SK-MEL-5 (cell line): ENCODE data around the gene DNAJC22. TPM values are rescaled to one million over a fixed set of nuclear protein-coding genes. Genes with fewer than 3 reads are reported as not detected.
"Not testable (repeated sequence)": the region's sequence is repeated elsewhere in the genome, so short reads cannot be mapped to it uniquely, and the experiment has no call there.

Experiments used
- DNase-seq: peaks from one replicate; pipeline ENCODE4 v3.0.0-alpha.2; 2016; ENCODE audit warnings: low read depth, low spot score
- in situ Hi-C: cut with HindIII; loops from 2 replicates; pipeline ENCODE4 v1.10.0; 2016; ENCODE audit warnings: low sequenced_read_pairs, high pct_unique_total_duplicates, low pct_unique_long_range_greater_than_20kb
- total RNA-seq: library from RNA; depleted of rRNA; stranded (reverse); fragments of >200 nt; shearing (Covaris generic); gene quantifications from 2 replicates; pipeline ENCODE4 v1.2.3, GENCODE V29; 2014

The DNAJC22 gene
- total RNA-seq, 1 experiment from 2014 or later, result 13.2 TPM

GRCh38 chr12:49328816-49329215 is 17.9 kb upstream of the DNAJC22 start:
- in situ Hi-C loops, result no loop called here
- no peak for DNase-seq

- in situ Hi-C loops, result no loop called here
- DNase-seq, result no peak
Measured at GRCh38 chr12:49330032-49330619, 16.6 kb upstream of the DNAJC22 start.

GRCh38 chr12:49330631-49331379 is 15.9 kb upstream of the DNAJC22 start:
- in situ Hi-C loops, result no loop called here
- DNase-seq, result no peak

DNA sequence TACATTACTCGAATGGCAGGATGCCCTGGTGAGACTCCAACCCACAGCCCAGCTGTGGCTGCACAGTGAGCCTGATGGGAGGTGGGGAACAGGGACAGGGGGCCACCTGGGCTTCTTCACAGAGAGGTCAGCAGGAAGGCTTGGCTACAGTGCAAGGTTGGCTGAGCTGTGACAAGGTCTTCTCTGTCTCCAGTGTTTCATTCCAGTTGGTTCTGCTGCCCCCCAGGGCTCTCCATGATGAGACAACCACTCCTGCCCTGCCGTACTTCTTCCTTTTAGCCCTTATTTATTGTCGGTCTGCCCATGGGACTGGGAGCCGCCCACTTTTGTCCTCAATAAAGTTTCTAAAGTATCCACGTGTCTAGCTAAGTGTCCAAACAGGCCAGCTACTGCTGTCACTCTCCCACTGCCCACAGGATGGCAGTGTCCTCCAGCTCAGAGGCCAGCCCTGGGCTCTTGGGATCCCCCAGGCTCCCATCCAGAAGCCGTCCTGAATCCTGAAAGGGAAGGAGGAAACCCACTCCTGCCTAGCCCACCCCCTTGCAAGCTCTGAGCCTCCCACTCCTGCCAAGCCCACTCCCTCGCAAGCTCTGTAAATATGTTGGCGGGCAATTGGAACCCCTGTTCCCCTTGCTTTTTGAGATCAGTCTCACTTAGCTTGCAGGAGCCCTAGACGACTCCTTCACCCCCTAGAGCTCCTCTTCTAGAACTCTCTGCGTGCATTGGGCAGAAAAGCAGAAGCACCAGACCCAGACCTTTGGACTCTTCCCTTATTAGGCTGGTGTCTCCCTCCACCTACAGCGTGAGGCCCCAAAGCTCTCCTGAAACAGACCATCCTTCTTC is 15.1 kb upstream of the DNAJC22 start:
- in situ Hi-C loops, result no loop called here
- peak; percentile 90 for DNase-seq

DNA sequence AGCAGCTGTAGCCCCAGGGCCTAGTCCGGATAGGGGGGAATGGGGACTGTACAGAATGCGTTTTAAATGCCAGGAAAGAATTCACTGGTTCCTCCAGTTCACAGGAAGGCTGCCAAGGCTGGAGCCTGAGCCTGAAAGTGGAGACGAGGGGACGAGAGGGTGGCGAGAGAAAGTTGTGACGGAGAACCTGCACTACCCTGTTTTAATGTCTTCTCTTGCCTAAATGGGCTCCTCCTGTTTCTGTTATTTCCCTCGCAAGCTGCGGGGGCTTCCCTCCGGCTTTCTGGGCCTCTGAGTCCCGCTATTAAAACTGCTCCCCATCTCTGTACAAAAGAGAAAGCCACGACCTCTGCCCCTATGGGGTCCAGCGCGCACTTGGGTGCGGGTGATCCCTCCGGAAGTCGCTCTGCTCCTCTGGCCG is 14.2 kb upstream of the DNAJC22 start:
- DNase-seq, result no peak
- in situ Hi-C loops, result no loop called here

DNA sequence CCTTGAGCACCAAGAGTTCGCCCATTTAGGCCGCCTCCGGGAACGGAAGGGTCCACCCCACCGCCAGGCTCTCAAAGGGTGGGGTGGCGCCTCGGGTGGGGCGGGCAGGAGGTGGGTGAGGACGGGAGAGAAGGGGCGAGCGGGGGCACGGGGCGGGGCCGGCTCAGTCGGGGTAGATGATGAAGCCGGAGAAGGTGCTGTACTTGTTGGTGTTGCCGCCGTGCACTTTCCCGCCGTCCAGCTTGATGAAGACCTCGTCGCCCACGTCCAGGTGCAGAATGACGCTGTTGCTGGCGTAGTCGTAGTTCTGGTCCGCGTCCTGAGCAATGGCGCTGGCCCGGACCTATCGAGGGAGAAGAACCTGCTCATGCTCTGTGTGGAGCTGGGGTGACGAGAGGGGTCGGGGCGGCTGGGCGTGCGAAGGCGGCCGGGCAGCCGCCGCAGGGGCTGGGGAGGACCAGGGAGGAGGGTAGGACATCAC is 13.8 kb upstream of the DNAJC22 start:
- in situ Hi-C loops, result no loop called here
- no peak for DNase-seq

GRCh38 chr12:49333778-49334177 is 12.9 kb upstream of the DNAJC22 start:
- DNase-seq, in situ Hi-C loops: not testable (repeated sequence)

DNA sequence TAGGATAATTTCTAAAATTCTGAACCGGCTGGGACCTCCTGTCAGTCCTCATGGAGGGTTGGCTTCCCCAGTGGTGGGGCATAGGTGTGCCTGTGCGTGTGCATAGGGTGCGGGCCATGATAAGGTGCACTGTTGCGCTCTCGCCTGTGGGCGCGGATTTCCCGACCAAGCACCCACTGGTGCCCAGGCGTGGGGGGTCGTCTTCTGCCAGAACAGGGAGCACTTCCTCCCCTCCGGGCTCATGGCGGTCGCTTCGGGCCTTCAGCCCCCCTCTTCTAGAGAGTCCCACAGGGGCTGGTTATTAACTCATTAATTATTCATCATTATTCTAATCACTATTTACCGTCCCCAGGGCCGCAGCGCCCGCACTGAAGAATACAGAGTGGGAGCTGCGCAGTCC is 12.5 kb upstream of the DNAJC22 start:
- in situ Hi-C loops, result no loop called here

GRCh38 chr12:49334681-49335080 is 12.0 kb upstream of the DNAJC22 start:
- in situ Hi-C loops, result no loop called here
- DNase-seq, result no peak

More for the DNA sequence above, 12.5 kb upstream of the DNAJC22 start:
- DNase-seq, result no peak

DNA sequence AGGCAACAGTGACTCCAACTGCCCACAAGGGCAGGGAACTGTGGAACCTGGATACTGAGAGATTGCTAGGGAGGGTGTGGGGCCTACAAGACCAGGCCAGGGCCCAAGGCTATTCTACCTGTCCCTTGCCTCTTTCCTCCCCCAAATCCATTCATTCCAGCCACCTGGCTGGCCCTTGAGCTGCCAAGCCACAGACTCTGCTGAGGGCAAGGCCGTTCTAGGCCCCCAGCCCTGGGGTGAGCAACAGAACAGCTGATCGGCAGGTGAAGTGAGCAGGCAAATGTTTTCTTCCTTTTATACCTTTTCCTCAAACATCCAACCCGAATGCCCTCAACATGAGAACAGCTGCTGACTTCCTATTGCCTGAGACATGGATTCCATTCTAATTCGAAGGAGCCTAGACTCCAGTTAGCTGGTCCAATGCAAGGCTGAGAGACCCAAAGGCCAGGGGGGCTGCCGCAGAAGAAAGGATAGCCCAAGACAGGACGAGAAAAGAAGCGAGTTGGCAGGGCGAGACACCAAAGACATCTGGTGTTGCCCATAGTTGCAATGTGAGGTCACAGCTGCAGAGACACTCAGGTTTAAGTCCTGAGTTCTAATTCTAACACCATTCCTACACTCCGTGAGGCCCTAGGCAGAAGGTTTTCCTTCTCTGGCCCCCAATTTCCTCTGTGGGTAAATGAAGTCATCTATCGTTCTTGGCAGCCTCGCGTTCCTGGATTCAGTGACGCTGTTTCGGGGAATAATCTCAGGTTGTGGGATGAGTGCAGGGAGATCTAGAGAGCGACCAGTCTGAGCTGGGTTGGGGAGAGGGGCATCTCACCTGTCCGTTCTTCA is 11.4 kb upstream of the DNAJC22 start:
- in situ Hi-C loops, result no loop called here
- DNase-seq, result no peak

GRCh38 chr12:49335955-49336644 is 10.6 kb upstream of the DNAJC22 start:
- in situ Hi-C loops, result no loop called here
- no peak for DNase-seq

DNA sequence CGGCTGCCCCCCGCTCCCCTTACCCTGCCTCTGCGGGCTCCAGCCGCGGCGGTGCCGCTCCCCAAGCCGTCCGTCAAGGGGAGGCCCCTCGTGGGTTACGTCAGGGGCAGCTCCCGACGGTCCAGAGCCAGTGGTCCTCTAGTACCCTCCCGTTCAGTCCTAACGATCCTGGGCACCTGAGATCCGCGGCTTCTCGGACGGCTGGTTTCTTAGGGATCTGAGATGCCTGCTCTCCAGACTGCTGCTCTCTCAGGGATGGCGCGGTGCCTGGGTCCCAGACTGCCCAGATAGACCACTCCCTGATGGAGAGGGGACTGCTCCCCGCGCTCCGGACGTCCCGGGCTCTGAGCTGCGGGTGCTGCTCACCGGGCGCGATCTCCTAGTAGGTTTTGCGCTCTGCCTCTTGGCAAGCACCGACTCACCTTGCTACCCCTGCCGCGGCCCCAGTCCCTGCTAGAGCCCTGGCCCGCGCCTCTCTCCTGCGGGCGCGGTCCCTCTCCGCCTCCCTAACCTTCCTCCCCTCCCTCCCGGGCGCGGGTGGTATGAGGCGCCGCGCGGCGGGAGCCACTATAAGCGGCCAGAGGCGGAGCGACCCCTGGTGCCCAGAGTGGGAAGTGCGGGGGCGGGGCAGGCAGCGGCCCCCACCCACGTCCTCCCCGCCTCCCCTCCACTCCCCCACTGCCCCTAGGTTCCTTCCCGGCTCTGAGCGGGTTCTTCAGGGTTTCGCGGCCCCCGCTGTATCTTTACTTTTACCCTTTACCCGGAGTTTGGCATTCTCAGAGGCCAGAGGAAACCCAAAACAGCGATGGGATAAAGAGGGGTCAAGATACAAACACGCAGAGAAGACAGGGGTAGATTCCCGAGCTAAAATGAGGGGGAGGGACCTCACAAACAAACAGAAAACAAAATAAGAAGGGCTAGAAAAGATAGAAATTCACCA is 9.8 kb upstream of the DNAJC22 start, which contains the start of gene C1QL4:
TSS of gene C1QL4 (minus strand) at position 544 of the 940 bp plus-strand sequence. CDS start 711 bp downstream, outside the sequence.
- in situ Hi-C loops, result no loop called here
- DNase-seq, result peak; percentile 79

- DNase-seq, result no peak
- in situ Hi-C loops, result no loop called here
Measured at GRCh38 chr12:49338830-49339463, 7.7 kb upstream of the DNAJC22 start.

GRCh38 chr12:49339464-49339861 is 7.2 kb upstream of the DNAJC22 start:
- no peak for DNase-seq
- in situ Hi-C loops, result no loop called here

DNA sequence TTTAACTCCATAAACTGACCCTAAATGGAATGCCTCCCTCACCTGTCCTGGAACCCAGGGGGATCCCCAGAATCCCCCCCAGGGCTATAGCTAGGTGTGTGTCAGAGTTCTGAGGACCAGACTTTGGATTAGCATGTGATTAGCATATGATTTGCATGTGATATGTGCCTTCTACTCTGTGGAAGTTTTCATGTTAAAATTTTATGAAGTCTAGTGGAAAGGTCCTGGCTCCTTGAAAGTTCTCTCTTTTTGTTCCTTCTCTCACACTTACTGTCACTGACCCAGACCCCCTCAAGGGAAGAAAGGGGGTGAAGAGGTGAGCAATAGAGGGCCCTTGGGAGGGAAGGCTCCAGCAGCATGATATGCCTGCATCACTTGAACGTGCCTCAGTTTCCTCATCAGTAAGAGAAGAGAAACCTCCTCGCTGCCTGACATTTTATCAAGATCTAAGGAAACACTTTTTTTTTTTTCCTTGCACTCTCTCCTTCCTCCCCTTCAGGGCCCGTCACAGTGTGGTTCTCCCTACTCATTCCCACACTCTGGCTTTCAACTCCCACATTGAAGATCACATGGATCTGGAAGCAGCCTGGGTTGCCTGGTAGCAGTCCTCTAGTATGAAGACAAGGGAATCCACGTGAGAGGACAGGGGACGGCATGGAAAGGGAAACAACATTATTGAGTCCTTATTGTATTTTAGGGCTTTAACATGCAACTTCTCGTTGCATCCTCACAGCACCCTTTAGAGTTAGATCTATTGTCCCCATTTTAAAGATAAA is 6.4 kb upstream of the DNAJC22 start:
- DNase-seq, result peak; percentile 21
- in situ Hi-C loops, result no loop called here
